Right hindlimb (tissue), 1 donor: ENCODE data around the gene KCNT2.
A peak's percentile ranks its signal among the peaks of the same experiment; 100 is the strongest.
"Not testable (repeated sequence)": the region's sequence is repeated elsewhere in the genome, so short reads cannot be mapped to it uniquely, and the experiment has no call there.

Source experiments
- DNase-seq: peaks from one replicate; pipeline ENCODE4 v3.0.0-alpha.2; 2018

KCNT2 gene

DNA sequence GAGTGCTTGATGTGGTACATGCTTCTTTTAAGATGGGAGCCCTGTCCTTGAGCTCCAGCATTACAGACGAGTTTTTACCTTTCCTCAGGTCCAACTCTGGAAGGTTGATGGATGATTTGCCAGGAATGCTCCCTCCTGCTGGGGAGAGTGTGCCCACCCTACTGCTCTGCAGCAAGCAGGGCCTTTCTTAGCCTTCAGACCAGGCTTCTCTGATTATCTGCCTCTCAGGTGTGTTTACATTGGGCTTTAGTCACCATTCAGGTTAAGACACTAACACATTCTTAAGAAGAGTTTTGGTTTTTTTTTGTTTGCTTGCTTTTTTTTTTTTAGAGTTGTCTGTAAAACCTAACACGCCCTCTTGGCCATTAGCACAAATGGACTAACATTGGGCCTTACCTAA, 301.8 kb downstream of the KCNT2 start:
- DNase-seq: no peak

GRCh38 chr1:196305216-196305615, 303.0 kb downstream of the KCNT2 start:
- no peak for DNase-seq

GRCh38 chr1:196302981-196303380, 305.3 kb downstream of the KCNT2 start:
- DNase-seq: no peak

DNA sequence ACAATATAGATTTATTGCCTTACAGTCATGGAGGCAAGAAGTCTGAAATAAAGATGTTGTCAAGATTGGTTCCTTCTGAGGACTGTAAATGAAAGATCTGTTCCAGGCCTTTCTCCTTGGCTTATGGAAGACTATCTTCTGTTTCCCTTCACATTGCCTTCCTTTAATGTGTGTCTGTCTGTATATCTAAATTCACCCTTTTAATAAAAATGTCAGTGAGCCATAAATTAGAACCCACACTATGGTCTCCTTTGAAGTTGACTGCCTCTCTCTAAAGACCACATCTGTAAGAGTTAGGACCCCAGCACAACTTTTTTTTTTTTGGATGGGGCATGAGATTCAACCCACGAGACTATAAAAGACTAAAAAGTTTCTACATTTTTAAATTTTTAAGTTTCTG, 305.8 kb downstream of the KCNT2 start:
- no peak for DNase-seq

DNA sequence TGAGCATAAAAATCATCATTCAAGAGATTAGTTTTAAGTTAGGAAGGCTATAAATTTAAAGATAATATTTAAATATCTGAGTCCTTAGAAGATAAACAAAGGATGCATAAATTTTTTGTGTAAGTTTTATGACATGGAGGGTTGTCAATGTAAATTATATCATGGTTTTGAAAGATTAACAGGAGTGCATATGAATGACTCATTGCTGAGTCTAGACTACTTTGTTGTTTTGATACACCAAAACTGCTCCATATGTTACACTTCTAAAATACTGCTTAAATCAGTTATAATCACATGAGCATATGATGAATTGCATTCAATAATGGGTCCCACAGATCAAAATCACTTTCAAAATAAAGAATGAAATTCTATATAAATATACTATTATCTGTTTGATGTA, 312.5 kb downstream of the KCNT2 start:
- no peak for DNase-seq

- no peak for DNase-seq
These were observed 329.4 kb downstream of the KCNT2 start for GRCh38 chr1:196278816-196279215.

DNA sequence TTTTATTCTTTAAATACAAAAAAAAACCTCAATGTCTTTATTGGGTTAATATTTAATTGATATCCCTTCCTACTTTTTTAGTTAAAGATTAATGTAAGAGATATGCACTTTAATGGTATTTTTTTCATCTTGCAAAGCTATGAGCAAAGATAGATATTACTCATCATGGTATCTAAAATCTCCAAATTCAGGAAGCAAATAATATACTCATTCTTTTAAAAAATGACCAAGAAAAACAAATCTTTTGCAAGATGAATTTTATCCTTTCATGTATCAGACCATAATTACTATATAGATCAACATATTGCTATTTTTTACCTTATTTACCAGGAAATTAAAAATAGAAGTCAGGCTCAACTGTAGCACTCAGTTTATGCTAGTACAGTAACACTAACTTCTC, 330.4 kb downstream of the KCNT2 start:
- DNase-seq: no peak

GRCh38 chr1:196271212-196271947, 336.9 kb downstream of the KCNT2 start:
- DNase-seq: no peak

DNA sequence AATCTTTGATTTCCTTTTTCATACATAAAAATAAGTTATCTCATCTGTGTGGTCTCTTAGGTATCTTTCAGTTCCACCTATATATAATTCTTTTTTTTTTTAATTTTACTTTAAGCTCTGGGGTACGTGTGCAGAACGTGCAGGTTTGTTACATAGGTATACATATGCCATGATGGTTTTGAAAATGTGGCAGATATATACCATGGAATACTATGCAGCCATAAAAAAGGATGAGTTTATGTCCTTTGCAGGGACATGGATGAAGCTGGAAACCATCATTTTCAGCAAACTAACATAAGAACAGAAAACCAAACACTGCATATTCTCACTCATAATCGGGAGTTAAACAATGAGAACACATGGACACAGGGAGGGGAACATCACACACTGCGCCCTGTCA, 345.2 kb downstream of the KCNT2 start:
- not testable (repeated sequence) for DNase-seq

GRCh38 chr1:196260270-196260669, 348.0 kb downstream of the KCNT2 start:
- DNase-seq: no peak

- DNase-seq: no peak
These were observed 348.9 kb downstream of the KCNT2 start for GRCh38 chr1:196259316-196259715.

- no peak for DNase-seq
These were observed 352.5 kb downstream of the KCNT2 start for GRCh38 chr1:196255762-196256161.

GRCh38 chr1:196229546-196229945, 378.7 kb downstream of the KCNT2 start:
- no peak for DNase-seq

GRCh38 chr1:196214866-196215265, 393.4 kb downstream of the KCNT2 start:
- DNase-seq: no peak

DNA sequence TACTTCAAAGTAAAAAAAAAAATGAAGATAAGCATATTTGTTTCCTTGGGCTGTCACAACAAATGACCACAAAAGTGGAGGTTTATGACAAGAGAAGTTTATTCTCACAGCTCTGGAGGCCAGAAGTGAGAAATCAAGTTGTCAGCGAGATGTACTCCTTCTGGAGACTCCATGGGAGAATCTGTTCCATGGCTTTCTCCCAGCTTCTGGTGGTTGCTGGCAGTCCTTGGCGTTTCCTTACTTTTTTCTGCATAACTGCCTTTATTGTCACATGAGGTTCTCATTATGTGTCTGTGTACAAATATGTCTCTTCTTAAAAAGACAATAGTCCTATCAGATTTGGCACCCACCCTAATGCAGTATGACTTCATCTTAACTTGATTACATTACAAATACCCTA, 398.3 kb downstream of the KCNT2 start:
- DNase-seq: peak; percentile 47

GRCh38 chr1:196209265-196209664, 399.0 kb downstream of the KCNT2 start:
- peak; percentile 43 for DNase-seq

DNA sequence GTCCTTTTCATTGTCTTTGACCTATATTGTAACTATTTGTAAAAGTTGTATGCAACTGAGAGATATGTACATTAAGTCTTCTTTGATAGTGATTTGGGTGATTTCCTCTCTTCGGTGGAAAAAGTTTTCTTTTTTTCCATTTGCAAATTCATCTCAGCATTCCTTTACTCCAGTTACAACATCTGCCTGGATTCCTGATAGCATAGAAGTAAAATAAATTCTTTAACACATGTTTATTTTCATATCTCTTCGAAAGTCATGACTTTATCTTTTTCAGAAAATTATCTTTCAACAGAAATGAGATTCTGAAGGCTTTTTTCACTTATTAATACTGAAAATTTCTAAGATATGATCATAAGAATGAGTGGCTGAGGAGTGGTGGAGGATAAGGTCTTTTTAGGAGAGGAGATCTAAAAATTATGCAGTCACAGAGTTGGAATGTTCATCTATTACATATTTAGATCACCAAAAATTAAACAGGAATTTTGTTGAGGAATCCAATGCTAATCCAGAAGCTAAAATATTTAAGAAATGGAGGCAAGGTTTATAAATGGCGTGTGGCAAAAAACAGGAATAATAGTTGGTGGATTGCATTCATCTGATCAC, 400.5 kb downstream of the KCNT2 start:
- DNase-seq: no peak

- no peak for DNase-seq
These were observed 402.4 kb downstream of the KCNT2 start for GRCh38 chr1:196205882-196206281.

DNA sequence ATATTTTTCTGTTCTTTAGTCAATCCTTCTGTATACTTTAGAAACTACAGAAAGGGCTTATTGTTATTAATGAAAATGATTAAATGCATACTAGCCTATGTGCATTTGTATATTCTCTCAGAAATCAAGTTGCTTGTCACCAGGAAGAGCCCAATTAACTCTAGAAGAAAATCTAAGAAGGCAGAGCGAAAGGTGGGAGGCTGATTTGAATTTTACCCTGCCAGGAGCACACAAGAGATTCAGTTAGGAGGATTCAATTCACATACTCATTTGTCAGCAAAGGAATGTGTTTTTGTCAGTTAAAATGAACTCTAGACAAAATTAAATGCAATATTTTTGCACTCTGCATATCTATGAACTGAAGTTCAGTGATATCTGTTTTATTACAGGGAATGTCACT, 411.8 kb downstream of the KCNT2 start:
- no peak for DNase-seq

DNA sequence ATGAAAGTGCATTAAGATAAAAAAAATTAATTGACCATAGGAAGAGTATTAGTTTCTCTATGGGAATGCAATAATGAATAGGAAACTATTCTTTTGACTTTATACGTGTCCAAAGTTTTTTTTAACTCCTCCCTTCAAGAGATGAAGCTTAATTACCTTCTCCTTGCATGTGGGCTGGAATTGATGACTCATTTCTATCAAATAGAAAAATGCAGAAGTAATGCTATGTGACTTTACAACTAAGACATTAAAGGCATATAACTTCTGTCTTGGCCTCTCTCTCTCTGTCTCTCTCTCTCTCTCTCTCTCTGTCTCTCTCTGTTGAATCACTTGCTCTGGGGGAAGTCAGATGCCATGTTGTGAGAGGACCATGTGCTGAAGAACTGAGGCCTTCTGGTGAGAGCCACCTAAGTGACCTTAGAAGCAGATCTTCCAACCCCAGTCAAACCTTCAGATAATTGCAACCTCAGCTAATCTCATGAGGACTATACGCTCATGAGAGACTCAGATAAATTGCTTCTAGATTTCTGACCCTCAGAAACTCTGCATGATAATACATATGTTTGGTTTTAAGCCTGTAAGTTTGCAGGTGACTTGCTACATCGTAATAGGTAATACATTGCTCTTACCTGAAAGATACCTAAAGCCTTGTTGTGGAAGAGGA, 414.2 kb downstream of the KCNT2 start:
- no peak for DNase-seq

DNA sequence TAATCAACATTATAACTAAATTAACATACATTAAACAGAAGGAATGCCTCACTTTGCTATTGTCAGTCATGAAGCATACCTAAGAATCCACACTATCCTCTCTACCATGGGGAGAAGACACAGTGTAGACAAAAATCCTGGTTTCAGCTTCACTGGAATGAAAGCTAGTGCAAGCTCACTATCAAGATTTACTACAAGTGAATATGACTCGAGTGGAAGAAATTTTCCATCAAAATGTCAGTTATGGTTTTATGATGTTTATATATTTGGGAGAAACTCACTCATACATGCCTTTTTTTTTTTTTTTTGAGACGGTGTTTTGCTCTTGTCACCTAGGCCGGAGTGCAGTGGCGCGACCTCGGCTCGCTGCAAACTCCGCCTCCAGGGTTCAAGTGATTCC, 424.3 kb downstream of the KCNT2 start:
- DNase-seq: no peak

- no peak for DNase-seq
These were observed 426.7 kb downstream of the KCNT2 start for GRCh38 chr1:196181594-196181878.

GRCh38 chr1:196180847-196181593, 427.2 kb downstream of the KCNT2 start:
- no peak for DNase-seq
